WTC11 (cell line): Measurements from ENCODE around the gene WSB1. TPM values are rescaled to one million over a fixed set of nuclear protein-coding genes. Genes with fewer than 3 reads are reported as not detected.
A peak's percentile ranks its signal among the peaks of the same experiment; 100 is the strongest.

Source experiments
- ATAC-seq: fragments of 200-7000 bp; cut with Tn5 transposase; 2 replicates; pipeline ENCODE4 v1.10.0; 2021; ENCODE audit warnings: mild to moderate bottlenecking, moderate library complexity
- CTCF ChIA-PET: fragments of 300-600 bp; sonication (Branson Sonifier 250); formaldehyde crosslinking; loops from one replicate; lab custom pipeline; 2021; ENCODE audit warnings: antibody characterized with exemption; lab: Charles Lee
- POLR2A ChIA-PET: fragments of 350-600 bp; sonication (Branson Sonifier 250); formaldehyde crosslinking; loops from one replicate; lab custom pipeline; 2021; ENCODE audit warnings: antibody characterized with exemption; lab: Charles Lee
- DNase-seq: peaks from one replicate; pipeline ENCODE4 v3.0.0; 2021; ENCODE audit warnings: low spot score
- H3K27ac Mint-ChIP-seq: 2 replicates; pipeline ENCODE4 v1.8.0; 2021; ENCODE audit warnings: mixed read lengths
- H3K27me3 Mint-ChIP-seq: 2 replicates; pipeline ENCODE4 v1.8.0; 2021; ENCODE audit warnings: low read depth, mild to moderate bottlenecking, moderate library complexity, mixed read lengths
- H3K36me3 Mint-ChIP-seq: 2 replicates; pipeline ENCODE4 v1.8.0; 2021; ENCODE audit warnings: mixed read lengths
- H3K4me1 Mint-ChIP-seq: 2 replicates; pipeline ENCODE4 v1.8.0; 2022; ENCODE audit warnings: mixed read lengths
- H3K4me3 Mint-ChIP-seq: 2 replicates; pipeline ENCODE4 v1.8.0; 2021; ENCODE audit warnings: mild to moderate bottlenecking, moderate library complexity, mixed read lengths
- H3K9me3 Mint-ChIP-seq: 2 replicates; pipeline ENCODE4 v1.8.0; 2021; ENCODE audit warnings: mixed read lengths
- AR ChIP-seq: fragments of 250-450 bp; sonication (Bioruptor Pico); IDR thresholded peaks from 2 replicates; pipeline ENCODE4 v1.9.0; 2021; ENCODE audit warnings: mild to moderate bottlenecking
- ATF3 ChIP-seq: sonication (generic); formaldehyde crosslinking; conservative IDR thresholded peaks from 2 replicates; pipeline ENCODE4 v1.8.1; 2022; ENCODE audit warnings: mild to moderate bottlenecking, missing genetic modification reagents
- CBFB ChIP-seq: sonication (generic); formaldehyde crosslinking; IDR thresholded peaks from 2 replicates; pipeline ENCODE4 v1.8.1; 2022; ENCODE audit warnings: mild to moderate bottlenecking, low read depth, missing genetic modification reagents
- E2F4 ChIP-seq: sonication (generic); formaldehyde crosslinking; IDR thresholded peaks from 2 replicates; pipeline ENCODE4 v1.8.1; 2022; ENCODE audit warnings: low read depth, mild to moderate bottlenecking, moderate library complexity, missing genetic modification reagents, borderline replicate concordance
- E2F5 ChIP-seq: sonication (generic); formaldehyde crosslinking; IDR thresholded peaks from 2 replicates; pipeline ENCODE4 v1.8.1; 2022; ENCODE audit warnings: mild to moderate bottlenecking, moderate library complexity, missing genetic modification reagents
- JAZF1 ChIP-seq: fragments of 250-450 bp; sonication (Bioruptor Pico); IDR thresholded peaks from 2 replicates; pipeline ENCODE4 v1.9.0; 2021; ENCODE audit warnings: moderate library complexity, mild to moderate bottlenecking, inconsistent platforms
- NFATC4 ChIP-seq: fragments of 250-450 bp; sonication (Bioruptor Pico); IDR thresholded peaks from 2 replicates; pipeline ENCODE4 v1.9.0; 2021; ENCODE audit warnings: mild to moderate bottlenecking
- NR2C2 ChIP-seq: sonication (generic); formaldehyde crosslinking; IDR thresholded peaks from 2 replicates; pipeline ENCODE4 v1.8.0; 2022; ENCODE audit warnings: mild to moderate bottlenecking, missing genetic modification reagents
- SOX15 ChIP-seq: fragments of 250-450 bp; sonication (Bioruptor Pico); IDR thresholded peaks from 2 replicates; pipeline ENCODE4 v1.9.0; 2021; ENCODE audit warnings: mild to moderate bottlenecking
- TCF7 ChIP-seq: sonication (generic); formaldehyde crosslinking; IDR thresholded peaks from 2 replicates; pipeline ENCODE4 v1.8.0; 2022; ENCODE audit warnings: mild to moderate bottlenecking, low read depth, missing genetic modification reagents, moderate library complexity
- USF2 ChIP-seq: sonication (generic); formaldehyde crosslinking; IDR thresholded peaks from 2 replicates; pipeline ENCODE4 v1.8.1; 2023; ENCODE audit warnings: mild to moderate bottlenecking, missing genetic modification reagents, moderate library complexity
- ZBTB43 ChIP-seq: sonication (generic); formaldehyde crosslinking; IDR thresholded peaks from 2 replicates; pipeline ENCODE4 v1.8.1; 2023; ENCODE audit warnings: mild to moderate bottlenecking, missing genetic modification reagents
- ZNF425 ChIP-seq: fragments of 250-450 bp; sonication (Bioruptor Pico); conservative IDR thresholded peaks from 2 replicates; pipeline ENCODE4 v1.9.0; 2021; ENCODE audit warnings: mild to moderate bottlenecking
- ZNF532 ChIP-seq: fragments of 250-450 bp; sonication (Bioruptor Pico); IDR thresholded peaks from 2 replicates; pipeline ENCODE4 v1.9.0; 2021; ENCODE audit warnings: mild to moderate bottlenecking, borderline replicate concordance
- ZNF671 ChIP-seq: fragments of 250-450 bp; sonication (Bioruptor Pico); IDR thresholded peaks from 2 replicates; pipeline ENCODE4 v1.8.0; 2021; ENCODE audit warnings: mild to moderate bottlenecking
- total RNA-seq: library from RNA; stranded (reverse); gene quantifications from 3 replicates; pipeline ENCODE4 v1.2.3, GENCODE V29; 2021

WSB1 gene
- total RNA-seq, 1 experiment from 2014 or later: 167 TPM

- no peaks in the 10 kb centered on the region for H3K9me3 Mint-ChIP-seq
- POLR2A ChIA-PET: no interaction called here
- H3K27me3 Mint-ChIP-seq: no peaks in the 10 kb centered on the region
- H3K4me1 Mint-ChIP-seq: peaks cover 30% of the 10 kb centered on the region
- H3K4me3 Mint-ChIP-seq: no peak overlapping the region
- CTCF ChIA-PET: interaction anchor here (1.0 to 1.6 kb wide), 3 partner anchors 34 to 194 kb away, joined by 3 to 6 read pairs (median 6); no protein-coding TSS in a partner anchor
- no peak for TF ChIP-seq CBFB (CRISPR knock-in tag)
- TF ChIP-seq ZNF532 (CRISPR knock-in tag): no peak
- TF ChIP-seq E2F5: no peak
- TF ChIP-seq ZNF425 (CRISPR knock-in tag): no peak
- peaks cover 12% of the 10 kb centered on the region; the same call in 1 of the 2 replicates for H3K36me3 Mint-ChIP-seq
- no peak for ATAC-seq
- DNase-seq: no peak
- H3K27ac Mint-ChIP-seq: peak overlapping the region; percentile 76; the same call in 1 of the 2 replicates
These were observed 5.6 kb downstream of the WSB1 start for GRCh38 chr17:27299384-27300049.

GRCh38 chr17:27303734-27304133 is 9.8 kb downstream of the WSB1 start:
- no peak for TF ChIP-seq AR
- TF ChIP-seq, all 79 proteins: peak for 0
- Mint-ChIP-seq H3K36me3 (peaks cover 39% of the 10 kb centered on the region), H3K4me1 (peaks cover 13% of the 10 kb centered on the region), H3K9me3 (no peaks in the 10 kb centered on the region), H3K27me3 (no peaks in the 10 kb centered on the region), H3K4me3 (no peak overlapping the region), H3K27ac (no peak overlapping the region)
- POLR2A ChIA-PET: interaction anchor here (1.6 kb wide), 1 partner anchor 10 kb away, joined by 13 read pairs; the partner anchor contains the start of gene WSB1
- ATAC-seq: no peak
- no peak for DNase-seq
- CTCF ChIA-PET: interaction anchor here (0.9 to 1.0 kb wide), 2 partner anchors 29 to 58 kb away, joined by 3 to 5 read pairs; no protein-coding TSS in a partner anchor

- H3K36me3 Mint-ChIP-seq: peaks cover 62% of the 10 kb centered on the region
- no peaks in the 10 kb centered on the region for H3K4me1 Mint-ChIP-seq
- DNase-seq (no peak), ATAC-seq (no peak)
- ChIA-PET POLR2A (no interaction called here), CTCF (interaction anchor here (0.7 to 1.3 kb wide), 2 partner anchors 14 to 297 kb away, joined by 3 read pairs; no protein-coding TSS in a partner anchor)
- H3K27me3 Mint-ChIP-seq: no peaks in the 10 kb centered on the region
- H3K9me3 Mint-ChIP-seq: no peaks in the 10 kb centered on the region
- no peak overlapping the region for H3K4me3 Mint-ChIP-seq
- no peak overlapping the region for H3K27ac Mint-ChIP-seq
- TF ChIP-seq ZBTB43 (CRISPR knock-in tag): no peak
- no peak for TF ChIP-seq JAZF1 (CRISPR knock-in tag)
- TF ChIP-seq NFATC4: no peak
- no peak for TF ChIP-seq E2F4
- TF ChIP-seq NR2C2 (CRISPR knock-in tag): no peak
- no peak for TF ChIP-seq USF2
- TF ChIP-seq ATF3 (CRISPR knock-in tag): no peak
- TF ChIP-seq SOX15: no peak
- no peak for TF ChIP-seq TCF7 (CRISPR knock-in tag)
- no peak for TF ChIP-seq ZNF671 (CRISPR knock-in tag)
These were observed 12.4 kb downstream of the WSB1 start for GRCh38 chr17:27306276-27306835.
